ENCODE measurements around the gene GLCE.

DNA sequence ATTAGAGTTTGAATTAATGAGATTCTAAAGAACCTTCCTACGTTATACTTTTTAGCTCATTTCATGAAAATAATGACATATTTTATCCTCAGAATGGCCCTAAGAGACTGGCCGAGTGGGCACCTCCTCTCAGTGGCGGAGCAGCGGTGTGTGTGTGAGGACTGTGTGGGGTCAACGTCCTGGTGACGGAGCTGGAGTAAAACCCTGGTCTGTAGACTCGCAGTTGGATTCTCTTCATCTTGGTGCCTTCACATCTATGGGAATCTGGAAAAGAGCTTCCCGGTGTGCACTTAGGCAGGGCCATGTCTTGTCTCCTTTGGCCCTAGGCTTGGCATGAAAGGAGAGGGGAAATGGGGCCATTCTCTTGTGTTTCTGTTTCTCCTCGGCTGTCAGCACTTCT lies 116.9 kb downstream of the GLCE start:
- TF ChIP-seq EZH2 (IDR thresholded peaks at IDR 0.05; ENCODE audit: insufficient read depth, poor library complexity, severe bottlenecking) = no peak
- TF ChIP-seq EZH2phosphoT487 (IDR thresholded peaks at IDR 0.05; ENCODE audit: insufficient read depth, low read depth) = no peak

Data from GM23248 (cell line).